ENCODE results near the gene MTHFSD. TPM values are rescaled to one million over a fixed set of nuclear protein-coding genes. Genes with fewer than 3 reads are reported as not detected.

MTHFSD gene
- total RNA-seq, 1 donor from 2014 or later: 35.0 TPM

- no peak for ATAC-seq (ENCODE audit: low read depth)
- intact Hi-C loops (cut with micrococcal nuclease): no loop called here
- CTCF ChIA-PET: no interaction called here
- Mint-ChIP-seq H3K27me3 (no peaks in the 10 kb centered on the region), H3K9me3 (no peaks in the 10 kb centered on the region), H3K4me3 (no peak overlapping the region), H3K4me1 (no peaks in the 10 kb centered on the region), H3K27ac (no peak overlapping the region), H3K36me3 (ENCODE audit: low read depth) (peaks cover 91% of the 10 kb centered on the region)
- POLR2A ChIA-PET: no interaction called here
- DNase-seq: no peak
- TF ChIP-seq CTCF (IDR thresholded peaks at IDR 0.05): no peak
Measured at GRCh38 chr16:86541560-86541959, 13.5 kb downstream of the MTHFSD start.

DNA sequence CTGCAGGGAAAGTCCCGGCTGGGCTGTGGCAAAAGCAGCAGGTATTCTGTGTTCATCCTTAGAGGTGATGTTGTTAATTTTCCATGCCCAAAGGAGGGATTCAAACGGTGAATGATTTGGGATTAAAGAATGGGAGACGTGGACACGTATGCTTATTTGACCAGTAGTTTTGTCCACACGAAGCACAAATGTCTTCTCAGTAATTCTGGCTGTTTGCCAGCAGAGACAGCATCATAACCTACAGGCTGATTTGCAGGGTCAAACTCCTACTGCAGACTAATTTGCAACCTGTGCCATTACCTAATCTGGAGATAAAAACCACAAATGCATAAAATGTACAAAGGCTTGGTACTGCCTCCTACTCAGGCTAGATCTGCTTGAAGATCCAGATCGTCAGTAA is 14.1 kb downstream of the MTHFSD start:
- H3K36me3 Mint-ChIP-seq (ENCODE audit: low read depth): peaks cover 91% of the 10 kb centered on the region
- H3K4me3 Mint-ChIP-seq: no peak overlapping the region
- CTCF ChIA-PET: no interaction called here
- POLR2A ChIA-PET: no interaction called here
- no peaks in the 10 kb centered on the region for H3K27me3 Mint-ChIP-seq
- no peaks in the 10 kb centered on the region for H3K4me1 Mint-ChIP-seq
- no peak for ATAC-seq (ENCODE audit: low read depth)
- H3K27ac Mint-ChIP-seq: no peak overlapping the region
- no peak for TF ChIP-seq CTCF (IDR thresholded peaks at IDR 0.05)
- no peaks in the 10 kb centered on the region for H3K9me3 Mint-ChIP-seq
- no peak for DNase-seq
- intact Hi-C loops (cut with micrococcal nuclease): no loop called here

- H3K4me3 Mint-ChIP-seq: no peak overlapping the region
- ChIA-PET POLR2A (no interaction called here), CTCF (no interaction called here)
- no peaks in the 10 kb centered on the region for H3K27me3 Mint-ChIP-seq
- ATAC-seq (ENCODE audit: low read depth): no peak
- H3K27ac Mint-ChIP-seq: no peak overlapping the region
- H3K9me3 Mint-ChIP-seq: no peaks in the 10 kb centered on the region
- intact Hi-C loops (cut with micrococcal nuclease): no loop called here
- H3K4me1 Mint-ChIP-seq: no peaks in the 10 kb centered on the region
- TF ChIP-seq CTCF (IDR thresholded peaks at IDR 0.05): no peak
- peaks cover 85% of the 10 kb centered on the region for H3K36me3 Mint-ChIP-seq (ENCODE audit: low read depth)
- DNase-seq: no peak
Measured at GRCh38 chr16:86538196-86538780, 16.7 kb downstream of the MTHFSD start.

DNA sequence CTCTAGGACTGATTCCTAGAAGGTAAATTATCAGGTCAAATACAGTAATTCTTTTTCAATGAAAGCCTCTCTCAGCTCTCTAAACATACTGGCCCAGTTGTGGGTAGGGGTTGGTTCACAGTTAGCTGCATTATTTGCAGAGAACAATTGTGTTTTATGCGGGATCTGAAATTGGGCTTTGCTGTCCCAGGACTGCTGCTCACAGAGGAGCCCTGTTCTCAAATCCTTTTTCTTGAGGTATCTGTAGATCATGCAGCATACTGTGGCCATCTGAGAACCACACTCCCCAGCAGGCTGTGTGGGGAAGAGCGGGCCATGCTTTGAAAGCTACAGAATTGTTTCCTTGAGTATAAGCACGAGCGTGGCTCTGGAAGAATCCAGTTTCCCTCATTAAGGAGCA is 17.5 kb downstream of the MTHFSD start:
- intact Hi-C loops (cut with micrococcal nuclease): no loop called here
- H3K9me3 Mint-ChIP-seq: no peaks in the 10 kb centered on the region
- no peak for TF ChIP-seq CTCF (IDR thresholded peaks at IDR 0.05)
- DNase-seq (no peak), ATAC-seq (ENCODE audit: low read depth) (no peak)
- no peaks in the 10 kb centered on the region for H3K4me1 Mint-ChIP-seq
- POLR2A ChIA-PET: no interaction called here
- peaks cover 78% of the 10 kb centered on the region for H3K36me3 Mint-ChIP-seq (ENCODE audit: low read depth)
- H3K27ac Mint-ChIP-seq: no peak overlapping the region
- CTCF ChIA-PET: no interaction called here
- no peaks in the 10 kb centered on the region for H3K27me3 Mint-ChIP-seq
- no peak overlapping the region for H3K4me3 Mint-ChIP-seq

- ChIA-PET POLR2A (no interaction called here), CTCF (no interaction called here)
- Mint-ChIP-seq H3K36me3 (ENCODE audit: low read depth) (peaks cover 74% of the 10 kb centered on the region), H3K4me3 (no peak overlapping the region), H3K27ac (no peak overlapping the region), H3K9me3 (no peaks in the 10 kb centered on the region), H3K27me3 (no peaks in the 10 kb centered on the region), H3K4me1 (no peaks in the 10 kb centered on the region)
- ATAC-seq (ENCODE audit: low read depth) (no peak), DNase-seq (no peak)
- intact Hi-C loops (cut with micrococcal nuclease): no loop called here
- no peak for TF ChIP-seq CTCF (IDR thresholded peaks at IDR 0.05)
Measured at GRCh38 chr16:86536621-86537020, 18.4 kb downstream of the MTHFSD start.

Measured in activated B cell treated with CpG ODN at 0.5 μM for 24 hours (primary cell).